H9 (cell line): ENCODE results near the gene COL28A1. TPM values are rescaled to one million over a fixed set of nuclear protein-coding genes. Genes with fewer than 3 reads are reported as not detected.

ENCODE experiments used
- DNase-seq: peaks from one replicate; pipeline ENCODE4 v3.0.0-alpha.2; 2017
- H2AFZ ChIP-seq: one replicate; pipeline ENCODE4 v1.6.1; 2013; ENCODE audit warnings: mild to moderate bottlenecking, low read length, control low read depth, moderate library complexity
- H2AK5ac ChIP-seq: 2 replicates; pipeline ENCODE4 v1.6.1; 2013; ENCODE audit warnings: low read length, control low read depth, mixed read lengths; ENCODE audit not compliant: insufficient read length
- H2BK120ac ChIP-seq: one replicate; pipeline ENCODE4 v1.6.1; 2013; ENCODE audit warnings: low read depth, mild to moderate bottlenecking, low read length, control low read depth, inconsistent platforms; ENCODE audit not compliant: poor library complexity, severe bottlenecking
- H2BK12ac ChIP-seq: 2 replicates; pipeline ENCODE4 v1.6.1; 2013; ENCODE audit warnings: low read length, control low read depth, mixed read lengths, low read depth; ENCODE audit not compliant: insufficient read length
- H2BK15ac ChIP-seq: 2 replicates; pipeline ENCODE4 v1.6.1; 2013; ENCODE audit warnings: low read depth, low read length, control low read depth
- H2BK20ac ChIP-seq: one replicate; pipeline ENCODE4 v1.6.1; 2013; ENCODE audit warnings: low read depth, mild to moderate bottlenecking, low read length, control low read depth, inconsistent platforms; ENCODE audit not compliant: poor library complexity, severe bottlenecking
- H2BK5ac ChIP-seq: 2 replicates; pipeline ENCODE4 v1.6.1; 2013; ENCODE audit warnings: low read length, control low read depth, mixed read lengths; ENCODE audit not compliant: insufficient read length
- H3K14ac ChIP-seq: 2 replicates; pipeline ENCODE4 v1.6.1; 2013; ENCODE audit warnings: low read length, control low read depth; ENCODE audit not compliant: insufficient read depth
- H3K18ac ChIP-seq: 2 replicates; pipeline ENCODE4 v1.6.1; 2013; ENCODE audit warnings: low read depth, mild to moderate bottlenecking, mixed read lengths, low read length, control low read depth; ENCODE audit not compliant: insufficient read length
- H3K23ac ChIP-seq: 2 replicates; pipeline ENCODE4 v1.6.1; 2013; ENCODE audit warnings: low read length, control low read depth, mixed read lengths, low read depth; ENCODE audit not compliant: insufficient read length
- H3K23me2 ChIP-seq: 2 replicates; pipeline ENCODE4 v1.6.1; 2013; ENCODE audit warnings: low read depth, mild to moderate bottlenecking, mixed read lengths, low read length, control low read depth; ENCODE audit not compliant: insufficient read length, poor library complexity, severe bottlenecking
- H3K27ac ChIP-seq: 2 replicates; pipeline ENCODE4 v1.5.1; 2013; ENCODE audit warnings: low read length, control low read depth, mixed read lengths, low read depth; ENCODE audit not compliant: insufficient read length
- H3K27me3 ChIP-seq: 2 replicates; pipeline ENCODE4 v1.6.1; 2013; ENCODE audit warnings: low read length, control low read depth, inconsistent platforms; ENCODE audit not compliant: insufficient read depth
- H3K4ac ChIP-seq: 2 replicates; pipeline ENCODE4 v1.6.1; 2013; ENCODE audit warnings: low read depth, mild to moderate bottlenecking, control low read depth, inconsistent platforms, low read length, moderate library complexity
- H3K4me1 ChIP-seq: 2 replicates; pipeline ENCODE4 v1.6.1; 2013; ENCODE audit warnings: low read length, control low read depth, inconsistent platforms; ENCODE audit not compliant: insufficient read depth
- H3K4me2 ChIP-seq: 2 replicates; pipeline ENCODE4 v1.6.1; 2013; ENCODE audit warnings: low read length, control low read depth, mixed read lengths; ENCODE audit not compliant: insufficient read length, insufficient read depth
- H3K56ac ChIP-seq: 2 replicates; pipeline ENCODE4 v1.6.1; 2013; ENCODE audit warnings: low read depth, mild to moderate bottlenecking, mixed read lengths, low read length, control low read depth; ENCODE audit not compliant: insufficient read length
- H3K79me1 ChIP-seq: 2 replicates; pipeline ENCODE4 v1.6.1; 2013; ENCODE audit warnings: low read depth, mild to moderate bottlenecking, moderate library complexity, low read length, control low read depth, inconsistent platforms; ENCODE audit not compliant: insufficient read depth, poor library complexity, severe bottlenecking
- H3K79me2 ChIP-seq: 2 replicates; pipeline ENCODE4 v1.6.1; 2013; ENCODE audit warnings: low read length, control low read depth, inconsistent platforms; ENCODE audit not compliant: insufficient read depth
- H3K9ac ChIP-seq: 2 replicates; pipeline ENCODE4 v1.6.1; 2013; ENCODE audit warnings: low read length, control low read depth, mixed read lengths; ENCODE audit not compliant: insufficient read length; ENCODE audit errors: extremely low read depth
- H3K9me3 ChIP-seq: one replicate; pipeline ENCODE4 v1.6.1; 2013; ENCODE audit warnings: low read depth, low read length, inconsistent platforms; ENCODE audit not compliant: control insufficient read depth
- H3T11ph ChIP-seq: one replicate; pipeline ENCODE4 v1.6.1; 2013; ENCODE audit warnings: mild to moderate bottlenecking, low read length, control low read depth, inconsistent platforms
- H4K20me1 ChIP-seq: one replicate; pipeline ENCODE4 v1.6.1; 2013; ENCODE audit not compliant: control insufficient read depth, insufficient read length, insufficient read depth
- H4K5ac ChIP-seq: 2 replicates; pipeline ENCODE4 v1.6.1; 2013; ENCODE audit warnings: low read depth, mild to moderate bottlenecking, mixed read lengths, low read length, control low read depth; ENCODE audit not compliant: insufficient read length
- H4K8ac ChIP-seq: replicated peaks from 2 replicates; pipeline ENCODE4 v1.6.1; 2013; ENCODE audit warnings: low read length, control low read depth, mixed read lengths, low read depth; ENCODE audit not compliant: insufficient read length
- H4K91ac ChIP-seq: 2 replicates; pipeline ENCODE4 v1.6.1; 2013; ENCODE audit warnings: low read depth, mild to moderate bottlenecking, moderate library complexity, mixed read lengths, low read length, control low read depth; ENCODE audit not compliant: insufficient read length
- H3K27ac Mint-ChIP-seq, 3 experiments: 2 replicates in 2 of 3; 3 replicates in 1 of 3; pipeline ENCODE4 v1.8.0; 2020 to 2021; ENCODE audit warnings: mixed read lengths in 3 of 3, mild to moderate bottlenecking in 1 of 3, moderate library complexity in 1 of 3
- H3K27me3 Mint-ChIP-seq: 2 replicates; pipeline ENCODE4 v1.8.0; 2021; ENCODE audit warnings: low read depth, mild to moderate bottlenecking, moderate library complexity, mixed read lengths
- H3K36me3 Mint-ChIP-seq, 3 experiments: 2 replicates in 2 of 3; 3 replicates in 1 of 3; pipeline ENCODE4 v1.8.0; 2020 to 2021; ENCODE audit warnings: low read depth in 3 of 3, mixed read lengths in 3 of 3; ENCODE audit not compliant: insufficient read depth in 1 of 3
- H3K4me1 Mint-ChIP-seq, 2 experiments: 2 replicates each; pipeline ENCODE4 v1.8.0; 2020; ENCODE audit warnings: mixed read lengths in 2 of 2
- H3K4me3 Mint-ChIP-seq, 2 experiments: 2 replicates in 1 of 2; 3 replicates in 1 of 2; pipeline ENCODE4 v1.8.0; 2020 to 2021; ENCODE audit warnings: mild to moderate bottlenecking in 2 of 2, mixed read lengths in 2 of 2, moderate library complexity in 1 of 2
- H3K9me3 Mint-ChIP-seq, 2 experiments: 2 replicates in 1 of 2; 3 replicates in 1 of 2; pipeline ENCODE4 v1.8.0; 2020; ENCODE audit warnings: mild to moderate bottlenecking in 2 of 2, mixed read lengths in 2 of 2, moderate library complexity in 1 of 2
- CTCF ChIP-seq: fragments of 200-600 bp; sonication (generic); conservative IDR thresholded peaks from 3 replicates; pipeline ENCODE4 v1.8.0; 2021; ENCODE audit warnings: antibody characterized with exemption, mild to moderate bottlenecking
- WGBS: extraction: QIAGEN DNeasy Blood & Tissue Kit; methylation state at CpG from one replicate; pipeline ENCODE4 v1.1.7; 2013; ENCODE audit warnings: missing lambda C conversion rate, low lambda C conversion rate, mixed read lengths; ENCODE audit not compliant: insufficient read length; ENCODE audit errors: extremely low coverage; 5-methylcytosine and 5-hydroxymethylcytosine counted together
- total RNA-seq: library from RNA; stranded (reverse); gene quantifications from 2 replicates; pipeline ENCODE4 v1.2.1, GENCODE V29; 2021

Gene COL28A1
- total RNA-seq, 1 experiment from 2014 or later: 0.66 TPM

GRCh38 chr7:7333610-7334009 lies 202.1 kb downstream of the COL28A1 start:
- no peak overlapping the region for H2AFZ ChIP-seq
- no peak overlapping the region for H3K14ac ChIP-seq
- H3K23me2 ChIP-seq: no peaks in the 10 kb centered on the region
- H4K5ac ChIP-seq: no peak overlapping the region
- H3K4me3 Mint-ChIP-seq: no peak overlapping the region
- H3K27ac ChIP-seq: no peak overlapping the region
- TF ChIP-seq CTCF: no peak
- no peaks in the 10 kb centered on the region for H3K27me3 Mint-ChIP-seq
- H2BK12ac ChIP-seq: no peak overlapping the region
- no peaks in the 10 kb centered on the region for H3K9me3 Mint-ChIP-seq
- H3K4me1 ChIP-seq: no peaks in the 10 kb centered on the region
- no peak overlapping the region for H3T11ph ChIP-seq
- no peak overlapping the region for H2BK120ac ChIP-seq
- H3K9me3 ChIP-seq: no peaks in the 10 kb centered on the region
- no peak overlapping the region for H3K27ac Mint-ChIP-seq
- no peak overlapping the region for H2BK5ac ChIP-seq
- H3K79me1 ChIP-seq: no peaks in the 10 kb centered on the region
- no peaks in the 10 kb centered on the region for H3K27me3 ChIP-seq
- no peaks in the 10 kb centered on the region for H4K20me1 ChIP-seq
- H3K4ac ChIP-seq: no peak overlapping the region
- no peak overlapping the region for H3K56ac ChIP-seq
- no peak overlapping the region for H3K18ac ChIP-seq
- no peak overlapping the region for H2AK5ac ChIP-seq
- H4K91ac ChIP-seq: no peak overlapping the region
- no peaks in the 10 kb centered on the region for H3K79me2 ChIP-seq
- no peak overlapping the region for H4K8ac ChIP-seq
- no peak overlapping the region for H2BK15ac ChIP-seq
- no CpG with 5 or more reads among the region's 3 CpGs for WGBS
- no peak overlapping the region for H3K9ac ChIP-seq
- no peak overlapping the region for H2BK20ac ChIP-seq
- H3K4me1 Mint-ChIP-seq: peaks cover 0 to 7% of the 10 kb centered on the region in 2 experiments; a peak in 2 of 4 replicates
- no peaks in the 10 kb centered on the region for H3K36me3 Mint-ChIP-seq
- no peak overlapping the region for H3K23ac ChIP-seq
- no peak for DNase-seq
- H3K4me2 ChIP-seq: no peak overlapping the region
